Neural cell (in vitro differentiated cells): Measurements from ENCODE around the gene EXD3. TPM values are rescaled to one million over a fixed set of nuclear protein-coding genes. Genes with fewer than 3 reads are reported as not detected.

Source experiments
- H2AFZ ChIP-seq: fragments of 200-600, 300-800 bp; sonication (generic), shearing (Covaris generic); 2 replicates; pipeline ENCODE4 v1.6.0; 2014; ENCODE audit warnings: low read depth, mild to moderate bottlenecking, antibody characterized with exemption, low read length, moderate library complexity
- H3F3A ChIP-seq: fragments of 200-600 bp; shearing (Covaris generic); 2 replicates; pipeline ENCODE4 v1.6.1; 2016; ENCODE audit warnings: mild to moderate bottlenecking, moderate library complexity, mixed read lengths, antibody characterized with exemption, low read length; ENCODE audit not compliant: insufficient read depth, poor library complexity, severe bottlenecking
- H3K27ac ChIP-seq: fragments of 200-600, 300-800 bp; sonication (generic), shearing (Covaris generic); 2 replicates; pipeline ENCODE4 v1.5.1; 2014; ENCODE audit warnings: mild to moderate bottlenecking, low read length, moderate library complexity
- H3K27me3 ChIP-seq: fragments of 300-800, 200-600 bp; sonication (generic), shearing (Covaris generic); 2 replicates; pipeline ENCODE4 v1.6.0; 2014; ENCODE audit warnings: mild to moderate bottlenecking, low read depth, low read length, moderate library complexity; ENCODE audit not compliant: insufficient read depth
- H3K36me3 ChIP-seq: fragments of 300-800, 200-600 bp; sonication (generic), shearing (Covaris generic); 2 replicates; pipeline ENCODE4 v1.5.1; 2014; ENCODE audit warnings: mild to moderate bottlenecking, antibody characterized with exemption, low read length, moderate library complexity; ENCODE audit not compliant: insufficient read depth
- H3K4me2 ChIP-seq: fragments of 300-800, 200-600 bp; sonication (generic), shearing (Covaris generic); 2 replicates; pipeline ENCODE4 v1.6.0; 2014; ENCODE audit warnings: mild to moderate bottlenecking, low read length
- H3K4me3 ChIP-seq: fragments of 300-800, 200-600 bp; sonication (generic), shearing (Covaris generic); 2 replicates; pipeline ENCODE4 v1.5.1; 2014; ENCODE audit warnings: mild to moderate bottlenecking, low read length, moderate library complexity
- H3K79me2 ChIP-seq: fragments of 200-600 bp; shearing (Covaris generic); replicated peaks from 2 replicates; pipeline ENCODE4 v1.6.0; 2014; ENCODE audit warnings: mild to moderate bottlenecking, low read length, moderate library complexity; ENCODE audit not compliant: insufficient read depth
- H3K9ac ChIP-seq: fragments of 300-800, 200-600 bp; sonication (generic), shearing (Covaris generic); 2 replicates; pipeline ENCODE4 v1.6.1; 2016; ENCODE audit warnings: mild to moderate bottlenecking, low read length, mixed read lengths
- H3K9me2 ChIP-seq: fragments of 200-600 bp; shearing (Covaris generic); 2 replicates; pipeline ENCODE4 v1.6.1; 2016; ENCODE audit warnings: mild to moderate bottlenecking, low read length, mixed read lengths; ENCODE audit not compliant: insufficient read depth
- H3K9me3 ChIP-seq: fragments of 200-600, 300-800 bp; sonication (generic), shearing (Covaris generic); 2 replicates; pipeline ENCODE4 v1.6.1; 2016; ENCODE audit warnings: mild to moderate bottlenecking, mixed run types, low read length, moderate library complexity, mixed read lengths
- H4K20me1 ChIP-seq: fragments of 200-600 bp; shearing (Covaris generic); 2 replicates; pipeline ENCODE4 v1.6.1; 2016; ENCODE audit warnings: mild to moderate bottlenecking, mixed run types; ENCODE audit not compliant: insufficient read depth
- EP300 ChIP-seq: fragments of 450-650 bp; conservative IDR thresholded peaks from 2 replicates; pipeline ENCODE4 v1.6.1; 2014; ENCODE audit warnings: antibody characterized with exemption, mild to moderate bottlenecking, moderate library complexity; ENCODE audit not compliant: poor library complexity, severe bottlenecking
- EZH2 ChIP-seq: fragments of 200-600, 300-800 bp; shearing (Covaris generic), sonication (generic); IDR thresholded peaks from 2 replicates; pipeline ENCODE4 v1.6.1; 2014; ENCODE audit warnings: antibody characterized with exemption, low read length, borderline replicate concordance, mild to moderate bottlenecking; ENCODE audit not compliant: insufficient read depth, poor library complexity, severe bottlenecking
- MXI1 ChIP-seq: fragments of 450-650 bp; conservative IDR thresholded peaks from 2 replicates; pipeline ENCODE4 v1.6.1; 2014; ENCODE audit warnings: antibody characterized with exemption, mild to moderate bottlenecking; ENCODE audit not compliant: poor library complexity, severe bottlenecking
- POLR2AphosphoS5 ChIP-seq: IDR thresholded peaks from 2 replicates; pipeline ENCODE4 v1.6.1; 2012
- RAD21 ChIP-seq: fragments of 450-650 bp; conservative IDR thresholded peaks from 2 replicates; pipeline ENCODE4 v1.6.1; 2014; ENCODE audit warnings: antibody characterized with exemption, mild to moderate bottlenecking, moderate library complexity
- SMC3 ChIP-seq: fragments of 450-650 bp; conservative IDR thresholded peaks from 2 replicates; pipeline ENCODE4 v1.6.1; 2014; ENCODE audit warnings: antibody characterized with exemption, mild to moderate bottlenecking, moderate library complexity; ENCODE audit not compliant: poor library complexity
- TAF1 ChIP-seq: IDR thresholded peaks from 2 replicates; pipeline ENCODE4 v1.6.1; 2012; ENCODE audit warnings: low read depth
- polyA plus RNA-seq: library from polyadenylated mRNA; depleted of rRNA; stranded (reverse); fragments of >200 nt; gene quantifications from 2 replicates; pipeline ENCODE4 v1.2.3, GENCODE V29; 2014
- TF ChIP-seq, protein P1 (sequence below): fragments of 450-650 bp; IDR thresholded peaks from 2 replicates; pipeline ENCODE4 v1.5.1; 2014; ENCODE audit warnings: antibody characterized with exemption, mild to moderate bottlenecking, moderate library complexity; ENCODE audit not compliant: poor library complexity, severe bottlenecking
- TF ChIP-seq, protein P2 (sequence below): IDR thresholded peaks from 2 replicates; pipeline ENCODE4 v1.6.1; 2012; ENCODE audit warnings: borderline replicate concordance

Gene EXD3
- polyA plus RNA-seq, 1 donor from 2014 or later, result 32.9 TPM

DNA sequence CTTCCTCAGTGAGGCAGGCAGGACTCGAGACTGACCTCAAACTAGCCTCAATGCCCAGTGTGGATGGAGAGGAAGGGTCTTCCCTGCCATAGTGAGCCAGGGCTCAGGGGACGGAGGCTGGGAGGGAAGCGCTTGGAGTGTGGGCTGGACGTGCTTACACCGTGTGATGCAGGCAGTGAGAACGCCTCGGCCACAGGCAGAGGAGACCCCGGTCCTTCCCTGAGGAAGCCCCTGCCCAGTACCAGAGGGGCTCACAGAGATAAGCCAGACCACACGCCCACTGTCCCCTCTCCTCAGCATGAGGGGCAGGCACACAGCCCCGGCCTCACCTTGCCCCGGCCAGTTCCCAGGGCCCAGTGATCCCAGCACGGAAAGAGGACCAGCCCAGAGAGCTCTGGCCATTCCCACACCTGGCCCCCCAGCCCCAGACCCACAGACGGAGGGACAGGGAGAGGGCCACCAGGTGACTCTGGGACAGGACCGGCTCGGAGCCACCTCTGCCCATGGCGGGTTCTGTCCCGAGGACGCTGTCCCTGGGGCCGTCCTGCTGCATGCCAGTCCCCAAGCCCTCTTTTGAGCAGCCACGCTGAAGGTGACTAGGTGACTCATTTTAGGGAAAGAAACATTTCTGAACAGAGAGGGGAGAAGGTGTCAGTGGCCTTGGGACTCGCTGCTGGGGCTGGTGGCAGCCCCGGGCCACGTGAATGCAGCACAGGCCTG is 42.2 kb upstream of the EXD3 start:
- Histone ChIP-seq H3K9me3 (no peaks in the 10 kb centered on the region), H4K20me1 (no peaks in the 10 kb centered on the region), H3K79me2 (no peaks in the 10 kb centered on the region), H2AFZ (no peak overlapping the region), H3K4me2 (no peak overlapping the region), H3K36me3 (no peaks in the 10 kb centered on the region), H3K27ac (no peak overlapping the region), H3F3A (no peaks in the 10 kb centered on the region), H3K27me3 (no peaks in the 10 kb centered on the region), H3K9ac (no peak overlapping the region), H3K9me2 (no peaks in the 10 kb centered on the region), H3K4me3 (no peak overlapping the region)
- no peak for TF ChIP-seq SMC3
- TF ChIP-seq EZH2, result no peak
- TF ChIP-seq, protein P1, sequence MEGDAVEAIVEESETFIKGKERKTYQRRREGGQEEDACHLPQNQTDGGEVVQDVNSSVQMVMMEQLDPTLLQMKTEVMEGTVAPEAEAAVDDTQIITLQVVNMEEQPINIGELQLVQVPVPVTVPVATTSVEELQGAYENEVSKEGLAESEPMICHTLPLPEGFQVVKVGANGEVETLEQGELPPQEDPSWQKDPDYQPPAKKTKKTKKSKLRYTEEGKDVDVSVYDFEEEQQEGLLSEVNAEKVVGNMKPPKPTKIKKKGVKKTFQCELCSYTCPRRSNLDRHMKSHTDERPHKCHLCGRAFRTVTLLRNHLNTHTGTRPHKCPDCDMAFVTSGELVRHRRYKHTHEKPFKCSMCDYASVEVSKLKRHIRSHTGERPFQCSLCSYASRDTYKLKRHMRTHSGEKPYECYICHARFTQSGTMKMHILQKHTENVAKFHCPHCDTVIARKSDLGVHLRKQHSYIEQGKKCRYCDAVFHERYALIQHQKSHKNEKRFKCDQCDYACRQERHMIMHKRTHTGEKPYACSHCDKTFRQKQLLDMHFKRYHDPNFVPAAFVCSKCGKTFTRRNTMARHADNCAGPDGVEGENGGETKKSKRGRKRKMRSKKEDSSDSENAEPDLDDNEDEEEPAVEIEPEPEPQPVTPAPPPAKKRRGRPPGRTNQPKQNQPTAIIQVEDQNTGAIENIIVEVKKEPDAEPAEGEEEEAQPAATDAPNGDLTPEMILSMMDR, result no peak
- TF ChIP-seq EP300, result no peak
- TF ChIP-seq MXI1, result no peak
- no peak for TF ChIP-seq RAD21
- TF ChIP-seq, protein P2, sequence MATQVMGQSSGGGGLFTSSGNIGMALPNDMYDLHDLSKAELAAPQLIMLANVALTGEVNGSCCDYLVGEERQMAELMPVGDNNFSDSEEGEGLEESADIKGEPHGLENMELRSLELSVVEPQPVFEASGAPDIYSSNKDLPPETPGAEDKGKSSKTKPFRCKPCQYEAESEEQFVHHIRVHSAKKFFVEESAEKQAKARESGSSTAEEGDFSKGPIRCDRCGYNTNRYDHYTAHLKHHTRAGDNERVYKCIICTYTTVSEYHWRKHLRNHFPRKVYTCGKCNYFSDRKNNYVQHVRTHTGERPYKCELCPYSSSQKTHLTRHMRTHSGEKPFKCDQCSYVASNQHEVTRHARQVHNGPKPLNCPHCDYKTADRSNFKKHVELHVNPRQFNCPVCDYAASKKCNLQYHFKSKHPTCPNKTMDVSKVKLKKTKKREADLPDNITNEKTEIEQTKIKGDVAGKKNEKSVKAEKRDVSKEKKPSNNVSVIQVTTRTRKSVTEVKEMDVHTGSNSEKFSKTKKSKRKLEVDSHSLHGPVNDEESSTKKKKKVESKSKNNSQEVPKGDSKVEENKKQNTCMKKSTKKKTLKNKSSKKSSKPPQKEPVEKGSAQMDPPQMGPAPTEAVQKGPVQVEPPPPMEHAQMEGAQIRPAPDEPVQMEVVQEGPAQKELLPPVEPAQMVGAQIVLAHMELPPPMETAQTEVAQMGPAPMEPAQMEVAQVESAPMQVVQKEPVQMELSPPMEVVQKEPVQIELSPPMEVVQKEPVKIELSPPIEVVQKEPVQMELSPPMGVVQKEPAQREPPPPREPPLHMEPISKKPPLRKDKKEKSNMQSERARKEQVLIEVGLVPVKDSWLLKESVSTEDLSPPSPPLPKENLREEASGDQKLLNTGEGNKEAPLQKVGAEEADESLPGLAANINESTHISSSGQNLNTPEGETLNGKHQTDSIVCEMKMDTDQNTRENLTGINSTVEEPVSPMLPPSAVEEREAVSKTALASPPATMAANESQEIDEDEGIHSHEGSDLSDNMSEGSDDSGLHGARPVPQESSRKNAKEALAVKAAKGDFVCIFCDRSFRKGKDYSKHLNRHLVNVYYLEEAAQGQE, result no peak
- no peak for TF ChIP-seq POLR2AphosphoS5
- no peak for TF ChIP-seq TAF1

DNA sequence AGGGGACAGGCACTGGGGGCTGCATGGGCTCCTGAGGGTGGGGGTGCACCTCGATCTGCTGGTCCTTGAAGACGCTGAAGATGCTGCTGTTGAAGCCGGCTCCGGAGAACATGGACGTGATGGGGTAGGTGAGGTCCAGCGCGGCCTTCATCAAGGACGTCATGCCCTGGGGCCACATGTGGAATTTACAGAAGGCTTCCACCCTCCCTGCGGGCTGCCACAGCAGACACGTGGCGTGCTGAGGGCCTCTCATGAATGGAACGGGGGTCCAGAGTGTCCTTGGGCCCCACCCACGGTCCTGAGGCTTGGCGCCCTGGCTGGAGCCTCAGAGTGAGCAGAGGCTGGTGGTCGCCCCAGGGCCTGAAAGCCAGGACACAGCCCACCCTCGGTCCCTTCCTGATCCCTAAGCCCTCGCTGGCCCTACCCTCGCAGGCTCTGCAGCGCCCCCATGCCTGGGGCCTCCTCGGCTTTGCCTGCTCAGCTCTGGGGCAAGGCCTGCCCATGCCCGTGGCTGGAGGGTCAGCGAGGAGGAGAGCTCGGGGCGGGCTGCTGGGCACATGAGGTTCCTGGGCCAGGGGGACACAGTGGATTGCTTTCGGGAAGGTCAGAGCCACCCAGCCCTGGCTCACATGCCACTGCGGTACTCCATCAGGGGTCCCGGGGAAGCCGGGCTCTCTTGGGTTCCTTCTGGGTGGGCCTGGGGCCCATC is 41.5 kb upstream of the EXD3 start:
- Histone ChIP-seq H3K9ac (no peak overlapping the region), H3K9me3 (no peaks in the 10 kb centered on the region), H4K20me1 (no peaks in the 10 kb centered on the region), H3K9me2 (no peaks in the 10 kb centered on the region), H2AFZ (no peak overlapping the region), H3F3A (no peaks in the 10 kb centered on the region), H3K27me3 (no peaks in the 10 kb centered on the region), H3K4me2 (no peak overlapping the region), H3K36me3 (no peaks in the 10 kb centered on the region), H3K4me3 (no peak overlapping the region), H3K27ac (no peak overlapping the region), H3K79me2 (no peaks in the 10 kb centered on the region)
- no peak for TF ChIP-seq RAD21
- TF ChIP-seq MXI1, result no peak
- TF ChIP-seq EZH2, result no peak
- no peak for TF ChIP-seq POLR2AphosphoS5
